GM23248 (cell line): Measurements from ENCODE around the gene STRADA.

Source experiments
- EZH2 ChIP-seq: fragments of 200-600 bp; sonication (generic); IDR thresholded peaks from 2 replicates; pipeline ENCODE4 v1.6.1; 2018; ENCODE audit warnings: antibody characterized with exemption, mild to moderate bottlenecking; ENCODE audit not compliant: insufficient read depth, poor library complexity, severe bottlenecking
- EZH2phosphoT487 ChIP-seq: fragments of 200-600 bp; sonication (generic); IDR thresholded peaks from 2 replicates; pipeline ENCODE4 v1.6.1; 2018; ENCODE audit warnings: antibody characterized with exemption, moderate library complexity, mild to moderate bottlenecking, low read depth; ENCODE audit not compliant: insufficient read depth

GRCh38 chr17:63706336-63707082, 35.1 kb downstream of the STRADA start:
- TF ChIP-seq EZH2phosphoT487 (no peak), EZH2 (no peak)
